HepG2 (cell line): ENCODE measurements around the gene PHLPP2. TPM values are rescaled to one million over a fixed set of nuclear protein-coding genes. Genes with fewer than 3 reads are reported as not detected.

Experiments used
- FOSL2 ChIP-seq: sonication (generic); formaldehyde crosslinking; IDR thresholded peaks from 2 replicates; pipeline ENCODE4 v1.4.0; 2020; ENCODE audit warnings: missing genetic modification reagents
- JUN ChIP-seq: sonication (generic); formaldehyde crosslinking; IDR thresholded peaks from 2 replicates; pipeline ENCODE4 v1.4.0; 2020; ENCODE audit warnings: mild to moderate bottlenecking, missing genetic modification reagents
- KDM2A ChIP-seq: sonication (generic); formaldehyde crosslinking; IDR thresholded peaks from 2 replicates; pipeline ENCODE4 v1.4.0; 2020; ENCODE audit warnings: low read depth, missing genetic modification reagents, borderline replicate concordance
- KLF6 ChIP-seq: IDR thresholded peaks from 2 replicates; pipeline ENCODE4 v1.8.0; 2016; ENCODE audit warnings: missing biosample characterization, missing genetic modification reagents
- MIER3 ChIP-seq: IDR thresholded peaks from 2 replicates; pipeline ENCODE4 v1.6.1; 2016; ENCODE audit warnings: missing compliant biosample characterization, borderline replicate concordance
- MIXL1 ChIP-seq: IDR thresholded peaks from 2 replicates; pipeline ENCODE4 v1.6.1; 2016
- STAT6 ChIP-seq: sonication (generic); formaldehyde crosslinking; IDR thresholded peaks from 2 replicates; pipeline ENCODE4 v1.4.0; 2020; ENCODE audit warnings: missing genetic modification reagents, mild to moderate bottlenecking, borderline replicate concordance
- ZBTB10 ChIP-seq: sonication (generic); formaldehyde crosslinking; IDR thresholded peaks from 2 replicates; pipeline ENCODE4 v1.4.0; 2020; ENCODE audit warnings: missing genetic modification reagents, borderline replicate concordance
- ZBTB49 ChIP-seq: sonication (generic); formaldehyde crosslinking; IDR thresholded peaks from 2 replicates; pipeline ENCODE4 v1.4.0; 2020; ENCODE audit warnings: missing genetic modification reagents, borderline replicate concordance
- ZMYM4 ChIP-seq: sonication (generic); formaldehyde crosslinking; IDR thresholded peaks from 2 replicates; pipeline ENCODE4 v1.8.1; 2023; ENCODE audit warnings: mild to moderate bottlenecking, missing genetic modification reagents
- ZNF3 ChIP-seq: IDR thresholded peaks from 2 replicates; pipeline ENCODE4 v1.7.0; 2017; ENCODE audit warnings: inconsistent platforms
- ZNF615 ChIP-seq: sonication (generic); formaldehyde crosslinking; IDR thresholded peaks from 2 replicates; pipeline ENCODE4 v1.5.0; 2020; ENCODE audit warnings: mild to moderate bottlenecking, missing genetic modification reagents, borderline replicate concordance
- ZNF619 ChIP-seq: sonication (generic); formaldehyde crosslinking; IDR thresholded peaks from 2 replicates; pipeline ENCODE4 v1.4.0; 2020; ENCODE audit warnings: mild to moderate bottlenecking, missing genetic modification reagents
- ZNF737 ChIP-seq: sonication (generic); formaldehyde crosslinking; IDR thresholded peaks from 2 replicates; pipeline ENCODE4 v1.5.0; 2020; ENCODE audit warnings: missing genetic modification reagents, mild to moderate bottlenecking, borderline replicate concordance
- polyA plus RNA-seq, 8 experiments: library from polyadenylated mRNA; depleted of rRNA in 3 of 8; stranded (reverse) in 7 of 8; unstranded in 1 of 8; fragments of >200 nt; fragmentation: Illumina TruSeq in 4 of 8; extraction: Trizol in 4 of 8; gene quantifications; 2 replicates each; pipeline versions ENCODE4 v1.2.1 to v1.2.3, GENCODE V29; 2011 to 2016; ENCODE audit warnings: low read depth in 4 of 8, missing spikeins in 1 of 8, mixed read lengths in 1 of 8; ENCODE audit not compliant: insufficient read depth in 1 of 8
- total RNA-seq, 5 experiments: library from RNA; depleted of rRNA; stranded (reverse); fragments of >200 nt; fragmentation: Illumina TruSeq; extraction: Trizol; gene quantifications; 2 replicates each; pipeline ENCODE4 v1.2.3, GENCODE V29; 2016; ENCODE audit warnings: low read depth in 1 of 5
- TF ChIP-seq, protein P1 (sequence below): IDR thresholded peaks from 2 replicates; pipeline ENCODE4 v1.6.1; 2016; ENCODE audit warnings: missing compliant biosample characterization, missing genetic modification reagents, borderline replicate concordance
- TF ChIP-seq, protein P2 (sequence below): sonication (generic); formaldehyde crosslinking; IDR thresholded peaks from 2 replicates; pipeline ENCODE4 v1.5.1; 2020; ENCODE audit warnings: missing genetic modification reagents, mild to moderate bottlenecking, borderline replicate concordance
- TF ChIP-seq, protein P3 (sequence below): sonication (generic); formaldehyde crosslinking; IDR thresholded peaks from 2 replicates; pipeline ENCODE4 v1.4.0; 2020; ENCODE audit warnings: mild to moderate bottlenecking, low read depth, missing genetic modification reagents
- TF ChIP-seq, protein P4 (sequence below): sonication (generic); formaldehyde crosslinking; IDR thresholded peaks from 2 replicates; pipeline ENCODE4 v1.4.0; 2020; ENCODE audit warnings: low read depth, mild to moderate bottlenecking, missing genetic modification reagents

Gene PHLPP2
- total and polyA plus RNA-seq, 2 of the 13 experiments (the other 11 are each of a cell fraction or from before 2014, with no cell fraction given): 8.9 TPM

DNA sequence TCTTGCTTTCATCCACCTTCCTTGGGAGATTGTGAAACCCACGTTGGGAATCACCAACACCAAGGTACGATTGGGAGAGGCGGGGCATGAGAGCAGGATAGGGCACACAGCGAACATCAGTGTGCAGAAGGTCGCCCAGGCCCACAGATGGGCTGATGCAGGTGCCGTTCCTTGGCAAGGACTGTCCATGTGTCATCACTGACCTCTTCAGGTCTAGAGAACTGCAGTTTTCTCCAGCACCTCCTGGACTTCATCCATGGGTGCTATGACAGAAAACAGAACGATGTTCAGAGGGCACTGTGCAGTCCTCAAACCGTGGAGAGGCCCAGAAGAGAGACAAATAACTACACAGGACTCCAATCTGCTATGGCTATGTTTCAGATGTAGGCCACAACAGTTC, 123.7 kb downstream of the PHLPP2 start (continued):
- TF ChIP-seq, protein P1, sequence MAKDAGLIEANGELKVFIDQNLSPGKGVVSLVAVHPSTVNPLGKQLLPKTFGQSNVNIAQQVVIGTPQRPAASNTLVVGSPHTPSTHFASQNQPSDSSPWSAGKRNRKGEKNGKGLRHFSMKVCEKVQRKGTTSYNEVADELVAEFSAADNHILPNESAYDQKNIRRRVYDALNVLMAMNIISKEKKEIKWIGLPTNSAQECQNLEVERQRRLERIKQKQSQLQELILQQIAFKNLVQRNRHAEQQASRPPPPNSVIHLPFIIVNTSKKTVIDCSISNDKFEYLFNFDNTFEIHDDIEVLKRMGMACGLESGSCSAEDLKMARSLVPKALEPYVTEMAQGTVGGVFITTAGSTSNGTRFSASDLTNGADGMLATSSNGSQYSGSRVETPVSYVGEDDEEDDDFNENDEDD (CRISPR knock-in tag): 0 out of 2 replicates have a peak, but pooled peaks have one; percentile 13
- no peak for TF ChIP-seq STAT6 (CRISPR knock-in tag)
- TF ChIP-seq FOSL2: peak; percentile 47; the same call in 1 of the 2 replicates
- TF ChIP-seq ZNF737 (CRISPR knock-in tag): no peak
- peak; percentile 61; the same call in 1 of the 2 replicates for TF ChIP-seq MIXL1 (CRISPR knock-in tag)
- TF ChIP-seq ZNF619 (CRISPR knock-in tag): peak; percentile 59; the same call in 1 of the 2 replicates
- no peak for TF ChIP-seq ZNF615 (CRISPR knock-in tag)
- no peak for TF ChIP-seq KDM2A (CRISPR knock-in tag)
- no peak for TF ChIP-seq ZMYM4
- no peak for TF ChIP-seq KLF6 (CRISPR knock-in tag)
- no peak for TF ChIP-seq ZBTB49 (CRISPR knock-in tag)
- TF ChIP-seq MIER3 (CRISPR knock-in tag): peak; percentile 32; the same call in 1 of the 2 replicates
- no peak for TF ChIP-seq ZNF3 (CRISPR knock-in tag)
- TF ChIP-seq, protein P2, sequence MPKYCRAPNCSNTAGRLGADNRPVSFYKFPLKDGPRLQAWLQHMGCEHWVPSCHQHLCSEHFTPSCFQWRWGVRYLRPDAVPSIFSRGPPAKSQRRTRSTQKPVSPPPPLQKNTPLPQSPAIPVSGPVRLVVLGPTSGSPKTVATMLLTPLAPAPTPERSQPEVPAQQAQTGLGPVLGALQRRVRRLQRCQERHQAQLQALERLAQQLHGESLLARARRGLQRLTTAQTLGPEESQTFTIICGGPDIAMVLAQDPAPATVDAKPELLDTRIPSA: no peak
- no peak for TF ChIP-seq ZBTB10 (CRISPR knock-in tag)
- TF ChIP-seq, protein P3, sequence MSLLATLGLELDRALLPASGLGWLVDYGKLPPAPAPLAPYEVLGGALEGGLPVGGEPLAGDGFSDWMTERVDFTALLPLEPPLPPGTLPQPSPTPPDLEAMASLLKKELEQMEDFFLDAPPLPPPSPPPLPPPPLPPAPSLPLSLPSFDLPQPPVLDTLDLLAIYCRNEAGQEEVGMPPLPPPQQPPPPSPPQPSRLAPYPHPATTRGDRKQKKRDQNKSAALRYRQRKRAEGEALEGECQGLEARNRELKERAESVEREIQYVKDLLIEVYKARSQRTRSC (CRISPR knock-in tag): no peak
- no peak for TF ChIP-seq JUN (CRISPR knock-in tag)
- TF ChIP-seq, protein P4, sequence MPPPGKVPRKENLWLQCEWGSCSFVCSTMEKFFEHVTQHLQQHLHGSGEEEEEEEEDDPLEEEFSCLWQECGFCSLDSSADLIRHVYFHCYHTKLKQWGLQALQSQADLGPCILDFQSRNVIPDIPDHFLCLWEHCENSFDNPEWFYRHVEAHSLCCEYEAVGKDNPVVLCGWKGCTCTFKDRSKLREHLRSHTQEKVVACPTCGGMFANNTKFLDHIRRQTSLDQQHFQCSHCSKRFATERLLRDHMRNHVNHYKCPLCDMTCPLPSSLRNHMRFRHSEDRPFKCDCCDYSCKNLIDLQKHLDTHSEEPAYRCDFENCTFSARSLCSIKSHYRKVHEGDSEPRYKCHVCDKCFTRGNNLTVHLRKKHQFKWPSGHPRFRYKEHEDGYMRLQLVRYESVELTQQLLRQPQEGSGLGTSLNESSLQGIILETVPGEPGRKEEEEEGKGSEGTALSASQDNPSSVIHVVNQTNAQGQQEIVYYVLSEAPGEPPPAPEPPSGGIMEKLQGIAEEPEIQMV (CRISPR knock-in tag): no peak
